SU-DHL-6 (cell line): ENCODE measurements around the gene DDX10.

ENCODE experiments used
- CTCF ChIP-seq: fragments of 200-600 bp; sonication (generic); IDR thresholded peaks from one replicate; pipeline ENCODE4 v1.5.1; 2017; ENCODE audit warnings: antibody characterized with exemption, mild to moderate bottlenecking, low read length, moderate library complexity; ENCODE audit not compliant: insufficient read depth, poor library complexity, severe bottlenecking
- EZH2phosphoT487 ChIP-seq: fragments of 200-600 bp; sonication (generic), shearing (Covaris generic); conservative IDR thresholded peaks from 2 replicates; pipeline ENCODE4 v1.6.1; 2018; ENCODE audit warnings: mild to moderate bottlenecking, antibody characterized with exemption, low read length, moderate library complexity, mixed read lengths

- no peak for TF ChIP-seq CTCF
- no peak for TF ChIP-seq EZH2phosphoT487
Measured at GRCh38 chr11:108813086-108813485, 148.2 kb downstream of the DDX10 start.
